ENCODE measurements around the gene GLB1L2. TPM values are rescaled to one million over a fixed set of nuclear protein-coding genes. Genes with fewer than 3 reads are reported as not detected.

GLB1L2 gene
- total RNA-seq, 3 donors from 2014 or later = 21.5 to 27.9 (median 26.9) TPM

DNA sequence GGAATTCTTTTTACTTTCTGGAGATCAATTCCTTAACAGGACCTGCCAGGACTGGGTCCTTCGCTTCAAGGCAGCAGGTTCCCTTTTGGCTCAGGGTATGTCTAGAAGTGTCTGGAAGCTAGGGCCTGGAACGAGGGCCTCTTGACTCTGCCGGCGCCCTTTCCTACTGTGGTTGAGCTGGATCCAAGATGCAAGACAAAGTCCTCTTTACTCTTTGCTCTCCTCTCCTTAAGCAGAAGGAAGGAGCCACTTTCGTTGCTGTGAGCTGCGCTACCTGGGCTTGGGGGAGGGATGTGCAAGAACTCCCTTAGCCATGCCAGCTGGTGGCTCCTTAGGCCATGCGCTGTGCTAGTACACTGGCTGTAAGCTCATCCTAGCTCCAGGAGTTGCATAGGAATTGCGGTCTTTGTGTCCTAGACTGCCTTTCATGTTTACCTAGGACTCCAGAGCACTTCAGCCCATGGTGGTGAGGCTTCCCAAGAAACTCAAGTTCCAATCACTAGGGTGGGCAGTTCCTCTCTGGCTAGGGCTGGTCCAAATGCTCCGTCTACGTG is 18.1 kb downstream of the GLB1L2 start:
- DNase-seq (no peak), ATAC-seq (no peak)
- no peaks in the 10 kb centered on the region for H3K36me3 ChIP-seq (ENCODE audit: low read depth)
- H3K4me1 ChIP-seq (ENCODE audit: low read depth) = no peaks in the 10 kb centered on the region
- TF ChIP-seq, protein P1, sequence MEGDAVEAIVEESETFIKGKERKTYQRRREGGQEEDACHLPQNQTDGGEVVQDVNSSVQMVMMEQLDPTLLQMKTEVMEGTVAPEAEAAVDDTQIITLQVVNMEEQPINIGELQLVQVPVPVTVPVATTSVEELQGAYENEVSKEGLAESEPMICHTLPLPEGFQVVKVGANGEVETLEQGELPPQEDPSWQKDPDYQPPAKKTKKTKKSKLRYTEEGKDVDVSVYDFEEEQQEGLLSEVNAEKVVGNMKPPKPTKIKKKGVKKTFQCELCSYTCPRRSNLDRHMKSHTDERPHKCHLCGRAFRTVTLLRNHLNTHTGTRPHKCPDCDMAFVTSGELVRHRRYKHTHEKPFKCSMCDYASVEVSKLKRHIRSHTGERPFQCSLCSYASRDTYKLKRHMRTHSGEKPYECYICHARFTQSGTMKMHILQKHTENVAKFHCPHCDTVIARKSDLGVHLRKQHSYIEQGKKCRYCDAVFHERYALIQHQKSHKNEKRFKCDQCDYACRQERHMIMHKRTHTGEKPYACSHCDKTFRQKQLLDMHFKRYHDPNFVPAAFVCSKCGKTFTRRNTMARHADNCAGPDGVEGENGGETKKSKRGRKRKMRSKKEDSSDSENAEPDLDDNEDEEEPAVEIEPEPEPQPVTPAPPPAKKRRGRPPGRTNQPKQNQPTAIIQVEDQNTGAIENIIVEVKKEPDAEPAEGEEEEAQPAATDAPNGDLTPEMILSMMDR (IDR thresholded peaks at IDR 0.05) = no peak
- intact Hi-C loops (cut with DNase I, micrococcal nuclease) = no loop called here
- H3K9me3 ChIP-seq = no peaks in the 10 kb centered on the region
- H3K4me3 ChIP-seq = no peak overlapping the region

DNA sequence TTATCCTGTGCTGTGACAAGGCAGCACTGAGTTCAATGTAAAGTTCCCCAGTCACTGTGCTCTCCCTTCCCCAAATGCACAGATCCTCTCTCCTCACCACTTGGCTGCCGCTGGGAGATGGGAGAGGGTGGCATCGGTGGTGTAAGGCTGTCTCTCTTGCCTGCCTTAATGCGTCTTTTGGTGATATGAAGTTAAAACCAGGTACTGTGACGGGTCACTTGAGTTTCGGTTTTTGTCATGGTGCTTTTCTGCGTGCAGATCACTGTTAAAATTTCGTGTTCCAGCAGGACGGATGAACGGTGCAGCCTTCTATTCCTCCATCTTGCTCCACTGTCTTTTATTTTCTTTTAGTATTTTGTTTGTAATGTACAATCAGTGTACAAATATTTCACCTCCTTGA is 18.6 kb downstream of the GLB1L2 start:
- ATAC-seq (no peak), DNase-seq (no peak)
- H3K36me3 ChIP-seq (ENCODE audit: low read depth) = no peaks in the 10 kb centered on the region
- no peaks in the 10 kb centered on the region for H3K9me3 ChIP-seq
- H3K4me1 ChIP-seq (ENCODE audit: low read depth) = no peaks in the 10 kb centered on the region
- intact Hi-C loops (cut with DNase I, micrococcal nuclease) = no loop called here
- TF ChIP-seq, protein P1 (IDR thresholded peaks at IDR 0.05) = no peak
- no peak overlapping the region for H3K4me3 ChIP-seq

DNA sequence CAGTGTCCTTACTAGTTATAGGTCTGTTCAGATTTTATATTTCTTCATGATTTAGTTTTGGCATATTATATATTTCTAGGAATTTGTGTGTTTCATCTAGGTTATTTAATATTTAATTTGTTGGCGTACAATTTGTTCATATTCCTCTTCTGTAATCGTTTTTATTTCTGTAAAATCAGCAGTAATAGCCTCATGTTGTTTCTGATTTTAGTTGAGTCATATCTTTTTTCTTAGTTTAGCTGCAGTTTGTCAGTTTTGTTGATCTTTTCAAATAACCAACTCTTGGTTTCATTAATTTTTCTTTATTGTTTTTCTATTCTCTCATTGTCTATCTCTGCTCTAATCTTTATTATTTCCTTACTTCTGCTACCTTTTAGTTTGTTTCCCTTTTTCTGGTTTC is 20.3 kb downstream of the GLB1L2 start:
- TF ChIP-seq, protein P1 (IDR thresholded peaks at IDR 0.05) = no peak
- Histone ChIP-seq H3K9me3 (no peaks in the 10 kb centered on the region), H3K4me1 (ENCODE audit: low read depth) (no peaks in the 10 kb centered on the region), H3K4me3 (no peak overlapping the region), H3K36me3 (ENCODE audit: low read depth) (no peaks in the 10 kb centered on the region)
- DNase-seq (no peak), ATAC-seq (no peak)
- intact Hi-C loops (cut with DNase I, micrococcal nuclease) = no loop called here

DNA sequence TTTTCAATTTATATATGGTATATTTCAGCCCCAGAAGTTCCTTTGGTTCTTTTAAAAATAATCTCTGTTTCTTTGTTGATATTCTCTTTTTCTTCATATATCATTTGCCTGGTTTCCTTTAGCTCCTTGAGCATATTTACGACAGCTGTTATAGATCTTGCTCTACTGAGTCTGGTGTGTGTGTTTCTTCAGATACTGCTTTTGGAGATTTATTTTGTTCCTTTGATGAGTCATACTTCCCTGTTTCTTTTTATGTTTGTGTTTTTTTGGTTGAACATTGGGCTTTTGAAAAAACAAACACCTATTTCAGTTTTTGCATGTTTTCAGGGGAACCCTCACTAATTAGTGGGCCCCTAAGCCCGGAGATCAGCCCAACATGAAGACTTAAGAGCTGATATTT is 23.3 kb downstream of the GLB1L2 start:
- H3K4me3 ChIP-seq = no peak overlapping the region
- intact Hi-C loops (cut with DNase I, micrococcal nuclease) = no loop called here
- H3K36me3 ChIP-seq (ENCODE audit: low read depth) = no peaks in the 10 kb centered on the region
- no peak for ATAC-seq
- DNase-seq = no peak
- TF ChIP-seq, protein P1 (IDR thresholded peaks at IDR 0.05) = no peak
- H3K9me3 ChIP-seq = no peaks in the 10 kb centered on the region
- H3K4me1 ChIP-seq (ENCODE audit: low read depth) = no peaks in the 10 kb centered on the region

DNA sequence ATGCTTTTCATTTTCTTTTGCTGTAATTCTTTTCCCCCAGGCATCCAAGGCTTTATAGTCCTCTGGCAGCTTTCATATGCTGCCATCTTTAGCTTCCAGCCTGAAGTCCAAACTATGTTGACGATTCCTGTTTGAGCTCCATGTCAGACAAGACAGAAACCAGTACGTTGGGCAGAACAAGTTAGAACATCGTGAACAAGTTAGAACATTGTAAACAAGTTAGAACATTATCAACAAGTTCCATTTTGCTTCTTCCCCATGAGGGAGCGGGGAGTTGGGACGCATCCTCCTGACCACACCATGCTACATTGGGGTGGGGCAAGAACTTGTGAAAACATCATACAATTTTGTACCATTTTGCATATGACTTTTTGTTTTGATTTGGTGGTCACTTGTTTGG is 23.9 kb downstream of the GLB1L2 start:
- TF ChIP-seq, protein P1 (IDR thresholded peaks at IDR 0.05) = no peak
- no peaks in the 10 kb centered on the region for H3K9me3 ChIP-seq
- intact Hi-C loops (cut with DNase I, micrococcal nuclease) = no loop called here
- H3K36me3 ChIP-seq (ENCODE audit: low read depth) = no peaks in the 10 kb centered on the region
- ATAC-seq (no peak), DNase-seq (no peak)
- no peaks in the 10 kb centered on the region for H3K4me1 ChIP-seq (ENCODE audit: low read depth)
- no peak overlapping the region for H3K4me3 ChIP-seq
